Measurements from ENCODE around the gene RGL1. TPM values are rescaled to one million over a fixed set of nuclear protein-coding genes. Genes with fewer than 3 reads are reported as not detected.

The RGL1 gene
- total RNA-seq, 1 donor from 2014 or later: 17.0 TPM

- no peaks in the 10 kb centered on the region for H3K9me3 Mint-ChIP-seq
- H3K36me3 Mint-ChIP-seq: peaks cover 58% of the 10 kb centered on the region
- H3K27ac Mint-ChIP-seq: no peak overlapping the region
Measured at GRCh38 chr1:183908079-183908478, 103.2 kb downstream of the RGL1 start.

DNA sequence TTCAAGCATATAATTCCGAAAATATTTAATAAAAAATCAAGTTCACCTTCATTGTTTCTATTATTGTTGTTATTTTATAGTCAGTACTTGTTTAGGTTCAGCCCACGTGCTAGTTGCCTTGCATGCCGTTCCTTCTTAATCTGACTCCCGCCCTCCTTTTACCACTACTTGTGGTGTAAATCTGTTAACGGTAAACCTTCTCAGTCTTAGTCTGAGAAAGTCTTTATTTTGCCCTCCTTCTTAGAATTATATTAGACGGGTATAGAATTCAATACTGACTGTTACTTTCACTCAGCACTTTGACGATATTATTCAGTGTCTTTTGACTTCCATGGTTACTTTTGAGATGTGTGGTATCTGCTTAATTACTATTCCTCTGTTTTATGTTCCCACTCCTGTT, 104.8 kb downstream of the RGL1 start:
- TF ChIP-seq, protein P1, sequence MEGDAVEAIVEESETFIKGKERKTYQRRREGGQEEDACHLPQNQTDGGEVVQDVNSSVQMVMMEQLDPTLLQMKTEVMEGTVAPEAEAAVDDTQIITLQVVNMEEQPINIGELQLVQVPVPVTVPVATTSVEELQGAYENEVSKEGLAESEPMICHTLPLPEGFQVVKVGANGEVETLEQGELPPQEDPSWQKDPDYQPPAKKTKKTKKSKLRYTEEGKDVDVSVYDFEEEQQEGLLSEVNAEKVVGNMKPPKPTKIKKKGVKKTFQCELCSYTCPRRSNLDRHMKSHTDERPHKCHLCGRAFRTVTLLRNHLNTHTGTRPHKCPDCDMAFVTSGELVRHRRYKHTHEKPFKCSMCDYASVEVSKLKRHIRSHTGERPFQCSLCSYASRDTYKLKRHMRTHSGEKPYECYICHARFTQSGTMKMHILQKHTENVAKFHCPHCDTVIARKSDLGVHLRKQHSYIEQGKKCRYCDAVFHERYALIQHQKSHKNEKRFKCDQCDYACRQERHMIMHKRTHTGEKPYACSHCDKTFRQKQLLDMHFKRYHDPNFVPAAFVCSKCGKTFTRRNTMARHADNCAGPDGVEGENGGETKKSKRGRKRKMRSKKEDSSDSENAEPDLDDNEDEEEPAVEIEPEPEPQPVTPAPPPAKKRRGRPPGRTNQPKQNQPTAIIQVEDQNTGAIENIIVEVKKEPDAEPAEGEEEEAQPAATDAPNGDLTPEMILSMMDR (conservative IDR thresholded peaks at IDR 0.05): no peak
- Mint-ChIP-seq H3K4me1 (ENCODE audit: unreplicated experiment) (peaks cover 5% of the 10 kb centered on the region), H3K4me3 (no peak overlapping the region), H3K27ac (no peak overlapping the region), H3K9me3 (no peaks in the 10 kb centered on the region), H3K27me3 (no peaks in the 10 kb centered on the region), H3K36me3 (peaks cover 66% of the 10 kb centered on the region)
- no peak for DNase-seq (ENCODE audit: extremely low spot score, unreplicated experiment)

More at GRCh38 chr1:183908079-183908478, 103.2 kb downstream of the RGL1 start:
- Mint-ChIP-seq H3K4me3 (no peak overlapping the region), H3K27me3 (no peaks in the 10 kb centered on the region), H3K4me1 (ENCODE audit: unreplicated experiment) (no peaks in the 10 kb centered on the region)
- no peak for DNase-seq (ENCODE audit: extremely low spot score, unreplicated experiment)
- TF ChIP-seq, protein P1 (conservative IDR thresholded peaks at IDR 0.05): no peak

- no peak for DNase-seq (ENCODE audit: extremely low spot score, unreplicated experiment)
- Mint-ChIP-seq H3K4me1 (ENCODE audit: unreplicated experiment) (peaks cover 14% of the 10 kb centered on the region), H3K27ac (no peak overlapping the region), H3K36me3 (peaks cover 59% of the 10 kb centered on the region), H3K27me3 (no peaks in the 10 kb centered on the region), H3K4me3 (no peak overlapping the region), H3K9me3 (no peaks in the 10 kb centered on the region)
- TF ChIP-seq, protein P1 (conservative IDR thresholded peaks at IDR 0.05): no peak
Measured at GRCh38 chr1:183910845-183911244, 105.9 kb downstream of the RGL1 start.

DNA sequence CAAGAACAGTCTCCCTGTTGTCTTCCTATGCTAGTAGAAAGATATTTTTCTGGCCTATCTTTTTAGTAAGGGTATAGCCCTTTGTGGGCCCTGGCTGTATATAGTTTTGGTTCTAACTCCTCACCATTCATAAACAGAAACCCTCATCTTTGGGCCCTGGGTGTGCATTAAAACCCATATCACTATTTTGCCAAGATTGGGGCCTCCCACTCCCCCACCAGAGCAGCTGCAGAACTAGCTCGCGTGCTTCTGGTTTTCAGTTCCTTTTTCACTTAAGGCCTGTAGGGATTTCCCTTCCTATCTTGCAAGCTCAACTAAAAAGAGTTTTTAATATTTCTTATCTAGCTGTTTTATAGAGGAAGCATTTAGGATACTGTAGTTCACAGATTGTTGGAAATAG, 106.4 kb downstream of the RGL1 start:
- no peaks in the 10 kb centered on the region for H3K9me3 Mint-ChIP-seq
- H3K4me1 Mint-ChIP-seq (ENCODE audit: unreplicated experiment): peaks cover 18% of the 10 kb centered on the region
- peaks cover 62% of the 10 kb centered on the region for H3K36me3 Mint-ChIP-seq
- no peak overlapping the region for H3K27ac Mint-ChIP-seq
- no peak for DNase-seq (ENCODE audit: extremely low spot score, unreplicated experiment)
- H3K27me3 Mint-ChIP-seq: no peaks in the 10 kb centered on the region
- TF ChIP-seq, protein P1 (conservative IDR thresholded peaks at IDR 0.05): no peak
- H3K4me3 Mint-ChIP-seq: no peak overlapping the region

GRCh38 chr1:183912265-183912886, 107.5 kb downstream of the RGL1 start:
- TF ChIP-seq, protein P1 (conservative IDR thresholded peaks at IDR 0.05): no peak
- Mint-ChIP-seq H3K4me1 (ENCODE audit: unreplicated experiment) (peaks cover 19% of the 10 kb centered on the region), H3K27me3 (no peaks in the 10 kb centered on the region), H3K4me3 (no peak overlapping the region), H3K9me3 (no peaks in the 10 kb centered on the region), H3K36me3 (peaks cover 59% of the 10 kb centered on the region), H3K27ac (no peak overlapping the region)
- no peak for DNase-seq (ENCODE audit: extremely low spot score, unreplicated experiment)
